D721Med (cell line): Measurements from ENCODE around the gene MGAT3.

ENCODE experiments used
- DNase-seq: peaks from one replicate; pipeline ENCODE4 v3.0.0; 2011; ENCODE audit warnings: low spot score; ENCODE audit not compliant: insufficient read length
- FAIRE-seq: peaks from 2 replicates; lab custom pipeline; 2011; peaks lifted over from hg19 to GRCh38; lab: Jason Lieb, UNC
- TF ChIP-seq, protein P1 (sequence below): IDR thresholded peaks from 2 replicates; pipeline ENCODE4 v1.5.1; 2012; ENCODE audit warnings: mild to moderate bottlenecking, control low read depth; ENCODE audit not compliant: insufficient read depth; ENCODE audit errors: missing control alignments

MGAT3 gene

DNA sequence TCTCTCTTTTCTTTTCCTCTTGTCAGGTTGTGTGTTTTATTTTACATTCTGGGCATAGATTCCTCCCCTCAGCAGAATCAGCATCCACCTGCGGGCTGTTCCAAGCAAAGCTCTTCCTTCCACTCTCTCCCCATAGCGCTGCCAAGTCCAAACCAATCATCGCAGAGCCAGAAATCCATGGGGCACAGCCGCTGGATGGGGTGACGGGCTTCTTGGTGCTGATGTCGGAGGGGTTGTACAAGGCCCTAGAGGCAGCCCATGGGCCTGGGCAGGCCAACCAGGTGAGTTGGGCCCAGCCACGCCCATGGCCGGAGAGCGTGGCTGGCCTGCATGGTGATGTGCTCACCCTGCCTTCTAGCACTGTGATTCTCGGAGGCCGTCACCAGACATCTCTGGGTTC is 35.1 kb upstream of the MGAT3 start:
- TF ChIP-seq, protein P1, sequence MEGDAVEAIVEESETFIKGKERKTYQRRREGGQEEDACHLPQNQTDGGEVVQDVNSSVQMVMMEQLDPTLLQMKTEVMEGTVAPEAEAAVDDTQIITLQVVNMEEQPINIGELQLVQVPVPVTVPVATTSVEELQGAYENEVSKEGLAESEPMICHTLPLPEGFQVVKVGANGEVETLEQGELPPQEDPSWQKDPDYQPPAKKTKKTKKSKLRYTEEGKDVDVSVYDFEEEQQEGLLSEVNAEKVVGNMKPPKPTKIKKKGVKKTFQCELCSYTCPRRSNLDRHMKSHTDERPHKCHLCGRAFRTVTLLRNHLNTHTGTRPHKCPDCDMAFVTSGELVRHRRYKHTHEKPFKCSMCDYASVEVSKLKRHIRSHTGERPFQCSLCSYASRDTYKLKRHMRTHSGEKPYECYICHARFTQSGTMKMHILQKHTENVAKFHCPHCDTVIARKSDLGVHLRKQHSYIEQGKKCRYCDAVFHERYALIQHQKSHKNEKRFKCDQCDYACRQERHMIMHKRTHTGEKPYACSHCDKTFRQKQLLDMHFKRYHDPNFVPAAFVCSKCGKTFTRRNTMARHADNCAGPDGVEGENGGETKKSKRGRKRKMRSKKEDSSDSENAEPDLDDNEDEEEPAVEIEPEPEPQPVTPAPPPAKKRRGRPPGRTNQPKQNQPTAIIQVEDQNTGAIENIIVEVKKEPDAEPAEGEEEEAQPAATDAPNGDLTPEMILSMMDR = no peak
- FAIRE-seq (no peak), DNase-seq (no peak)

DNA sequence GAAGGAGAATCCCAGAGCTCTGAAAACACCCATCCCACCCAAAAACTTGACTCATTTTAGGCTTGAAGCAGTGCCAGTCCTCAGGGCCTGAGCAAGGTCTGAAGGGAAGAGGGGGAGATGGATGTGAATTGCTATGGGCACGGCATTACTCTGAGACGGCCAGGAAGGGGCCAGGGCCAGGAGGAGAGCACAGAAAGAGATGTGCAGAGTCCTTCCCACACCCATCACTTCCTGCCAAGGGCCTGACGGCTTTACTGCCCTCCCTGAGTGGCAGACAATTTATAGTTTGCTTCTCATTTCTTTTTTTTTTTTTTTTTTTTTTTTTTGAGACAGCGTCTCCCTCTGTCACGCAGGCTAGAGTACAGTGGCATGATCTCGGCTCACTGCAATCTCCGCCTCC is 34.7 kb upstream of the MGAT3 start:
- DNase-seq (no peak), FAIRE-seq (no peak)
- TF ChIP-seq, protein P1 = no peak

DNA sequence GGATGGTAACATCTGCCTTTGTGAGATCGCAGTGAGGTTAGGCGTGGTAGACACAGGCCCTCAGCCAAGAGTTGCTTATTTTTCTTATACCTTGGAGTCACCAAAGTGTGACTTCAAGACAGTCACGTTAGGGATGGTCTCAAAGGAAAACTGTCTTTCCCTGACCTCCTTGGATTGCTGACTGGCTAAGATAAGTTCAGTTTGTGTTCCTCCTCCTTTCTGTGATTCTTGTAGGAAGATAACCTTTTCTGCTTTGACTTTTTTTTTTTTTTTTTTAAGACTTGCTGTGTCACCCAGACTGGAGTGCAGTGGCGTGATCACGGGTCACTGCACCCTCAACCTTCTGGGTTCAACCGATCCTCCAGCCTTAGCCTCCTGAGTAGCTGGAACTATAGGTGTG is 34.1 kb upstream of the MGAT3 start:
- FAIRE-seq = no peak

DNA sequence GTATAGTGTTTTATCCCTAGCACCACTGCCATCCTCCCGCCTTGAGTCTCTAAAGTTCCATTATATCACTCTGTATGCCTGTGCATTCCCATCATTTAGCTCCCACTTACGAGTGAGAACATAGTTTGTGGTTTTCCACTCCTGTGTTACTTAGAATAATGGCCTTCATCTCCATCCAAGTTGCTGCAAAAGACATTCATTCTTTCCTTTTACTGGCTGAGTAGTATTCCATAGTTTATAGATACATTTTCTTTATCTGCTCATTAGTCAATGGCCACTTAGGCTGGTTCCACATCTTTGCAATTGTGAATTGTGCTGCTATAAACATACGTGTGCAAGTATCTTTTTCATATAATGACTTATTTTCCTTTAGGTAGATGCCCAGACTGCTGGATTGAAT is 32.8 kb upstream of the MGAT3 start:
- TF ChIP-seq, protein P1 = no peak
- no peak for FAIRE-seq
- DNase-seq = no peak

More for the DNA sequence above, 34.1 kb upstream of the MGAT3 start:
- TF ChIP-seq, protein P1 = no peak
- DNase-seq = no peak

DNA sequence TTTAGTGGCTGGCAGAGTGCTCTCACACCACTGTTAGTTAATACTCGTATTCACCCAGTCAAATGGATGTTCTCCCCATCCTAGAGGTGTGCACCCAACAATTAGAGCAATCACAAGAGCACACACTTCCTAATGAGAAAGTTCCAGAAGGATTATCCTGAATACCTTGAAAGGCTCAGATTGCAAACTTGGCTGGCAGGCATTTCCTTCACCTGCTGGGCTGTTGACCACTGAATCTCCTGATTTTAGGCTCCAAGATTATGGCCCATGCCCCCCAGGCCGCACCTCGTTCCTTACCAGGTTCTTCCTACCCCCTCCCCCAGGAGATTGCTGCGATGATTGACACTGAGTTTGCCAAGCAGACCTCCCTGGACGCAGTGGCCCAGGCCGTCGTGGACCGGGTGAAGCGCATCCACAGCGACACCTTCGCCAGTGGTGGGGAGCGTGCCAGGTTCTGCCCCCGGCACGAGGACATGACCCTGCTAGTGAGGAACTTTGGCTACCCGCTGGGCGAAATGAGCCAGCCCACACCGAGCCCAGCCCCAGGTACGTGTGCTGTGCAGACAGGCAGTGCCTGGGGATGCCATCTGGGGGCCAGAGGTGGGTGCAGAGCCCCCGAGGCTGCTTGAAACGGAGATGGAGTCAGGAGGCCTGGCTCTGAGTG is 30.3 kb upstream of the MGAT3 start:
- FAIRE-seq = no peak
- no peak for DNase-seq
- TF ChIP-seq, protein P1 = no peak

DNA sequence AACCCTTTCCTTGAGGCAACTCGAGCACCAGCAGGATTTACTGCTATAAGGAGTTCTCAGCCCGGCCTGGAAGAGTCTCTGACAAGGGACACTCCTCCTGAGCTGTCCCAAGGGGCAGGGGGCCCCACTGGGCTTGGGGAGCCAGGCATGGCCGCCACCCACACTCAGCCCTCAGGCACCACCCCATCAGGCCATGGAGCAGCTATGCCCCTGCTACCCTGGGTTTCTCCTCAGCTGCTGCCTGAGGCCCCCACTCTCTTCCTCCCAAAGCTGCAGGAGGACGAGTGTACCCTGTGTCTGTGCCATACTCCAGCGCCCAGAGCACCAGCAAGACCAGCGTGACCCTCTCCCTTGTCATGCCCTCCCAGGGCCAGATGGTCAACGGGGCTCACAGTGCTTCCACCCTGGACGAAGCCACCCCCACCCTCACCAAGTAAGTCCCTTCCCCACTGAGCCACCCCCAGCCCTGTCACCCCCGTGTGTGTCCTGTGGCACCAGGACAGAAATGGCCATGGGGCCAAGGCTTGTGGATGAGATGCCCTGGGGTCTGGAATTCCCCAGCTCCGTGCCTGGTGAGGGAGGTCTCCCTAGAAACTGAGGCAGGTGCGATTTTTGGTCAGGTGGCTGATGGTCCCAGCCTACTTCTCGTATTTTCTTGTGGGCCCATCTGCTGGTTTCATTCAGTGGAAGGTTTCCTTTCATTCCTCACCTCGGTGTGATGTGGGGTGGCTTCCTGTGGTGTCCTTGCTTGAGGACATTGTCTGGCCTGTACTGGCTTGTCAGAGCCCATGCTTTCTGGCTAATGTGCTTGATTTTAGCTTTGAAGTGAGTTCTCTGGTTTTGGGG is 28.8 kb upstream of the MGAT3 start:
- FAIRE-seq = no peak
- no peak for DNase-seq
- TF ChIP-seq, protein P1 = no peak

DNA sequence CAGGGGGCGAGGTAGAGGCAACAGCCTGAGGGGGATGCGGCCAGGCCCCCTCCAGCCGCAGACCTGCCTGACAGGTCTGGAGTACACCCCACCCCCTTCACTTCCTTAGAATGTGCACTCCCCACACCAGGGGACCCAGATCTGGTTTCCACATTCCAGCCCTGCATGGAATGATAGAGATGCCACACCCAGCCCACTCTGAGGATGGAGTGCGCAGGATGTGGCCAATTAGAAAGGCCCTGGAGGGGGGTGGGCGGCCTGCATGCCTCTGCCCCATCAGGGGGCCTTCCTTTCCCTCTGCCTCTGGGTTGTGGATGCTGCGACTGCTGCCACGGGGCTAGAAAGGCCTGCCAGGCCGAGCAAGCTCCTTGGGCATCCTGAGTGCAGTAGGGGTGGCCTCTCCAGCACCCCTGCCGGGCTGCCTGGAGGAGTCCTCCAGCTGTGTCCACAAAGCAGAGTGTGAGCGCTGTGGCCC is 28.2 kb upstream of the MGAT3 start:
- no peak for FAIRE-seq
- TF ChIP-seq, protein P1 = no peak
- no peak for DNase-seq
